Kidney (tissue), 14 donors: Measurements from ENCODE around the gene CELF4. TPM values are rescaled to one million over a fixed set of nuclear protein-coding genes. Genes with fewer than 3 reads are reported as not detected.

ENCODE experiments used
- DNase-seq, 5 donors: peaks; one replicate each; pipeline ENCODE4 v3.0.0-alpha.2; 2013 to 2020
- FAIRE-seq: peaks from 2 replicates; lab custom pipeline; 2012; peaks lifted over from hg19 to GRCh38; lab: Jason Lieb, UNC
- H3K27ac ChIP-seq, 2 donors: one replicate each; pipeline ENCODE4 v1.7.0; 2013; ENCODE audit warnings: low read depth in 2 of 2, low read length in 2 of 2, inconsistent platforms in 1 of 2
- H3K27me3 ChIP-seq: one replicate; pipeline ENCODE4 v1.7.1; 2013; ENCODE audit warnings: low read length, inconsistent platforms; ENCODE audit not compliant: control insufficient read depth, insufficient read depth
- H3K36me3 ChIP-seq, 3 donors: one replicate each; pipeline versions ENCODE4 v1.7.0 to v1.7.1; 2013; ENCODE audit warnings: low read length in 3 of 3, control low read depth in 1 of 3, inconsistent platforms in 1 of 3; ENCODE audit not compliant: insufficient read depth in 3 of 3, control insufficient read depth in 2 of 3
- H3K4me1 ChIP-seq, 3 donors: one replicate each; pipeline versions ENCODE4 v1.7.0 to v1.7.1; 2013; ENCODE audit warnings: low read length in 3 of 3, inconsistent platforms in 1 of 3, low read depth in 1 of 3; ENCODE audit not compliant: control insufficient read depth in 2 of 3, insufficient read depth in 2 of 3
- H3K4me3 ChIP-seq, 3 donors: one replicate each; pipeline versions ENCODE4 v1.7.0 to v1.8.1; 2013; ENCODE audit warnings: low read length in 3 of 3, control low read depth in 1 of 3, inconsistent platforms in 1 of 3
- H3K9ac ChIP-seq, 3 donors: one replicate each; pipeline versions ENCODE4 v1.7.0 to v1.7.1; 2013; ENCODE audit warnings: low read length in 3 of 3, control low read depth in 1 of 3, inconsistent platforms in 1 of 3
- H3K9me3 ChIP-seq, 3 donors: one replicate each; pipeline versions ENCODE4 v1.7.0 to v1.7.1; 2013; ENCODE audit warnings: low read length in 3 of 3, control low read depth in 1 of 3, inconsistent platforms in 1 of 3; ENCODE audit not compliant: control insufficient read depth in 2 of 3, insufficient read depth in 1 of 3
- intact Hi-C: fragments of 100-400 bp; cut with DNase I; formaldehyde crosslinking; loops from one replicate; pipeline ENCODE4 v1.11.1; 2022
- polyA plus RNA-seq: library from polyadenylated mRNA; stranded (reverse); fragments of 350-450 nt; fragmentation: Illumina TruSeq; extraction: RNeasy Lipid Tissue Mini Kit (QIAGEN cat#74804); gene quantifications from one replicate; pipeline ENCODE4 v1.2.3, GENCODE V29; 2014; ENCODE audit warnings: low read depth, low replicate concordance; ENCODE audit not compliant: insufficient read depth
- total RNA-seq: library from RNA; stranded (reverse); fragmentation: NEBNext Ultra II Directional; extraction: Animal tissue kit (Norgen Biotek cat#: 25700); gene quantifications from one replicate; pipeline ENCODE4 v1.2.1, GENCODE V29; 2021
- TF ChIP-seq, protein P1 (sequence below): IDR thresholded peaks from 3 replicates; pipeline ENCODE4 v1.5.1; 2012; ENCODE audit warnings: mild to moderate bottlenecking, moderate library complexity, borderline replicate concordance; ENCODE audit not compliant: insufficient read depth; ENCODE audit errors: extremely low read depth
- donor health status: control.
- donor health status: control.
- donor health status: control.
- donor health status: control.
- donor health status: control.
- donor health status: DM: yes; HTN: yes; CAD: no.
- donor health status: Normal renal cell carcinoma (clear cell type).

Gene CELF4
- total and polyA plus RNA-seq, 2 donors from 2014 or later = 0.85 to 1.5 TPM

DNA sequence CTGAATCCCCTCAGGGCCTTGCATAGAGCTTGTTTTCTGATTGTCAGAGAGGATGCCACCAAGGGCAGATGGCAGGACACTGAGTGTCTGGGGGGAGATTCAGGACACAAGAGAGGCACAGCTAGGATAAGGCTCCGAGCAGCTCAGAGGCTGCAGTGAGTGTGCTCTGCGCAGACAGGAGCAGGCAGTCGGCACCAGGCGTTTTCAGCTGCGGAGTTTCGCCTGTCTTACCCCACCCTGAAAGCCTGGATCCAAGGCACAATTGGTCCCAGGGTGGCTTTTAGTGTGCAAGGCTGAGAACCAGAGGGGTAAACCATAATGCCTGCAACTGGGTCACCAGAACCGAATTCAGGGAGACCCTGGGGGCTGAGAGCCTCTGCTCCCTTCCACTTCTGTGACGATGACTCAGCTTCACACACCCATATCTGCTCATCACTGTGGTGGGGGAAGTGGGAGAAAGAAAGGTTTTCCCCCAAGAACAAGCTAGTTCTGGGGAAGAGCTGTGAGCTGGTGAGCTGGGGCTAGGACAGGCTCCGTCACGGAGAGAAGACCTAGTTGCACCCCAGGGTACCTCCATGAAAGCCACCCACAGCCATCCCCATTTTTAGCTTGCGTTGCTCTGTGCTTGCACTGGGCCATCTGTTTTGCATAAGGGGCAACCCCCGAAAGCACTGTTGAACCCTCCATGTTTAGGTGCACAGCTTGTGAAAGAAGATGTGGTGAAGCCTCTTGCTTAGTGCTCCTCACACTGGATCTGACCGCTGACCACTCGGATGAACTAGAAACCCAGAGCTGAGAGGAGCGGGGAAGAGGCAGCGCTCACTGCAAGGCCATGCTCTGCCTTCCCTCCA, 173.7 kb downstream of the CELF4 start:
- Histone ChIP-seq H3K27ac (no peak overlapping the region), H3K4me1 (peaks cover 0 to 2% (median 0%) of the 10 kb centered on the region in 3 donors), H3K9me3 (peaks cover 0 to 11% (median 0%) of the 10 kb centered on the region in 3 donors), H3K27me3 (no peaks in the 10 kb centered on the region), H3K9ac (no peak overlapping the region), H3K36me3 (no peaks in the 10 kb centered on the region), H3K4me3 (no peak overlapping the region)
- intact Hi-C loops = no loop called here
- FAIRE-seq (no peak), DNase-seq (no peak)
- TF ChIP-seq, protein P1, sequence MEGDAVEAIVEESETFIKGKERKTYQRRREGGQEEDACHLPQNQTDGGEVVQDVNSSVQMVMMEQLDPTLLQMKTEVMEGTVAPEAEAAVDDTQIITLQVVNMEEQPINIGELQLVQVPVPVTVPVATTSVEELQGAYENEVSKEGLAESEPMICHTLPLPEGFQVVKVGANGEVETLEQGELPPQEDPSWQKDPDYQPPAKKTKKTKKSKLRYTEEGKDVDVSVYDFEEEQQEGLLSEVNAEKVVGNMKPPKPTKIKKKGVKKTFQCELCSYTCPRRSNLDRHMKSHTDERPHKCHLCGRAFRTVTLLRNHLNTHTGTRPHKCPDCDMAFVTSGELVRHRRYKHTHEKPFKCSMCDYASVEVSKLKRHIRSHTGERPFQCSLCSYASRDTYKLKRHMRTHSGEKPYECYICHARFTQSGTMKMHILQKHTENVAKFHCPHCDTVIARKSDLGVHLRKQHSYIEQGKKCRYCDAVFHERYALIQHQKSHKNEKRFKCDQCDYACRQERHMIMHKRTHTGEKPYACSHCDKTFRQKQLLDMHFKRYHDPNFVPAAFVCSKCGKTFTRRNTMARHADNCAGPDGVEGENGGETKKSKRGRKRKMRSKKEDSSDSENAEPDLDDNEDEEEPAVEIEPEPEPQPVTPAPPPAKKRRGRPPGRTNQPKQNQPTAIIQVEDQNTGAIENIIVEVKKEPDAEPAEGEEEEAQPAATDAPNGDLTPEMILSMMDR = no peak

DNA sequence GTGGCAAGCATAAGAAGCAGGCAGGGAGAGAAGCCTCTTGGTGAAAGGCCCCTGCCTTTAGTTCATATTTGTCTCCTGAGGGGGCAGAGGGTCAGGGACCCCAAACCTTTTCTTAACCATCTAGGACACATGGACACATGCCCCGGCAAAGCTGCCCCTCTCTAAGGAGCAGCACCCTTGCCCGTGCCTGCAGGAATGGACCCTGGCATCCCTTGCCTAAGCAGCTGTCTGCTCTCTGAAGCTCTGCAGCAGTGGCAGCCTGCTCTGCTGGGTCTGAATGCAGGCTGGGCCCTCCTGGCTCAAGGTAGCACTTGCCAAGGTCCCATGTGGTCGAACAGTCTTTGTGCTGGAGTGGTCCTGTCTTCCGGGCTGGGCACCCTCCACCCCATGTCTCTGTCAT, 174.4 kb downstream of the CELF4 start:
- no peak overlapping the region for H3K4me3 ChIP-seq
- no peak for DNase-seq
- H3K27ac ChIP-seq = no peak overlapping the region
- peaks cover 0 to 11% (median 0%) of the 10 kb centered on the region in 3 donors for H3K9me3 ChIP-seq
- intact Hi-C loops = no loop called here
- peaks cover 0 to 2% (median 0%) of the 10 kb centered on the region in 3 donors for H3K4me1 ChIP-seq
- H3K9ac ChIP-seq = no peak overlapping the region
- FAIRE-seq = no peak
- TF ChIP-seq, protein P1 = no peak
- H3K27me3 ChIP-seq = no peaks in the 10 kb centered on the region
- no peaks in the 10 kb centered on the region for H3K36me3 ChIP-seq

DNA sequence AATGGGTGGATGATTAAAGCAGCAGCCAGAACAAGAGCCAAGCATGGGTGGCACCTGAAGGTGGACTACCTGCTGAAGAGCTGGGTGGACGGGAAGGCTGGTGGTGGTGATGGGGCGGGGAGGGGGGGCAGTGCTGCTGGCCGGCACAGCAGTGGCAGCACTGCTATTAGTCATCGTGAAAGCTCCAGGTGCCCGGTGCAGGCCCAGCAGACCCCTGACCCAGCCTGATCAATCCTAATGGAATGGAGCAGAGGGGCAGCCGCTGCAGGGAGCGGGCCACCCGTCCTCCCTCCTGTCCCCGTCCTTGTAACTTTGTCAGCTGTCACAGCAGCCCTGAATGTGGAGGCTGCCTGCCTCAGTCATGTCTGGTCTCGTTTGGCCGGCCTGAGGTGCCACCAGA, 174.9 kb downstream of the CELF4 start:
- peaks cover 0 to 2% (median 0%) of the 10 kb centered on the region in 3 donors for H3K4me1 ChIP-seq
- no peak for FAIRE-seq
- DNase-seq = no peak
- H3K36me3 ChIP-seq = no peaks in the 10 kb centered on the region
- intact Hi-C loops = no loop called here
- H3K9me3 ChIP-seq = peaks cover 0 to 11% (median 0%) of the 10 kb centered on the region in 3 donors
- no peaks in the 10 kb centered on the region for H3K27me3 ChIP-seq
- no peak overlapping the region for H3K9ac ChIP-seq
- TF ChIP-seq, protein P1 = no peak
- no peak overlapping the region for H3K27ac ChIP-seq
- H3K4me3 ChIP-seq = no peak overlapping the region
